Fibroblast of villous mesenchyme (primary cell): ENCODE results near the gene HINFP. TPM values are rescaled to one million over a fixed set of nuclear protein-coding genes. Genes with fewer than 3 reads are reported as not detected.

Experiments used
- DNase-seq: peaks from one replicate; pipeline ENCODE4 v3.0.0-alpha.2; 2010; ENCODE audit warnings: low read depth
- H3K4me3 ChIP-seq: 2 replicates; pipeline ENCODE4 v1.5.1; 2011; ENCODE audit warnings: low read depth, mild to moderate bottlenecking, low read length
- total RNA-seq: library from RNA; depleted of rRNA; stranded (reverse); fragments of >200 nt; gene quantifications from 2 replicates; pipeline ENCODE4 v1.2.3, GENCODE V29; 2012
- TF ChIP-seq, protein P1 (sequence below): IDR thresholded peaks from 2 replicates; pipeline ENCODE4 v1.5.1; 2012; ENCODE audit warnings: low read depth, mild to moderate bottlenecking, low read length; ENCODE audit not compliant: insufficient read depth

The HINFP gene
- total RNA-seq, 1 donor = 18.6 TPM

DNA sequence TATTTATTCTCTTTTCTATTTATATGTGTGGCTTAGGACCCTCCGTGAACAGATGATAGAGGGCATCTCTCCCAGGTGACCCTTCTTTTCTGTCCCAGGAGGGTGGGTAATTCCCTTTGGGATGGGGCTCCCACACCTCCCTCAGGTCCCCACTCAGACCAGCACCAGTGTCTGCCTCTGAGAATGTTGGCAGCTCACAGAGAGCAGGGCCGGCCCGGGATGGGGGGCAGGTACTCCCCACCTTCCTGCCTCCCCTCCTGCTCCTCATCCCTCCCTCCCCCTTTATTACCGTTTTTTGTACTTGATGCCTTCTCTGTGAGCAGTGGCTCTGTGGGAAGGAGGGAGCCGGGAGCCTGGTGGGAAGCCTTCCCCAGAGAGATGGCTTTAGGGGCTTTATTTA is 4.8 kb upstream of the HINFP start:
- DNase-seq = no peak
- no peak overlapping the region for H3K4me3 ChIP-seq
- TF ChIP-seq, protein P1, sequence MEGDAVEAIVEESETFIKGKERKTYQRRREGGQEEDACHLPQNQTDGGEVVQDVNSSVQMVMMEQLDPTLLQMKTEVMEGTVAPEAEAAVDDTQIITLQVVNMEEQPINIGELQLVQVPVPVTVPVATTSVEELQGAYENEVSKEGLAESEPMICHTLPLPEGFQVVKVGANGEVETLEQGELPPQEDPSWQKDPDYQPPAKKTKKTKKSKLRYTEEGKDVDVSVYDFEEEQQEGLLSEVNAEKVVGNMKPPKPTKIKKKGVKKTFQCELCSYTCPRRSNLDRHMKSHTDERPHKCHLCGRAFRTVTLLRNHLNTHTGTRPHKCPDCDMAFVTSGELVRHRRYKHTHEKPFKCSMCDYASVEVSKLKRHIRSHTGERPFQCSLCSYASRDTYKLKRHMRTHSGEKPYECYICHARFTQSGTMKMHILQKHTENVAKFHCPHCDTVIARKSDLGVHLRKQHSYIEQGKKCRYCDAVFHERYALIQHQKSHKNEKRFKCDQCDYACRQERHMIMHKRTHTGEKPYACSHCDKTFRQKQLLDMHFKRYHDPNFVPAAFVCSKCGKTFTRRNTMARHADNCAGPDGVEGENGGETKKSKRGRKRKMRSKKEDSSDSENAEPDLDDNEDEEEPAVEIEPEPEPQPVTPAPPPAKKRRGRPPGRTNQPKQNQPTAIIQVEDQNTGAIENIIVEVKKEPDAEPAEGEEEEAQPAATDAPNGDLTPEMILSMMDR = no peak

- TF ChIP-seq, protein P1 = no peak
- H3K4me3 ChIP-seq = no peak overlapping the region
- DNase-seq = no peak
Observed at GRCh38 chr11:119117004-119117706, 4.2 kb upstream of the HINFP start.

DNA sequence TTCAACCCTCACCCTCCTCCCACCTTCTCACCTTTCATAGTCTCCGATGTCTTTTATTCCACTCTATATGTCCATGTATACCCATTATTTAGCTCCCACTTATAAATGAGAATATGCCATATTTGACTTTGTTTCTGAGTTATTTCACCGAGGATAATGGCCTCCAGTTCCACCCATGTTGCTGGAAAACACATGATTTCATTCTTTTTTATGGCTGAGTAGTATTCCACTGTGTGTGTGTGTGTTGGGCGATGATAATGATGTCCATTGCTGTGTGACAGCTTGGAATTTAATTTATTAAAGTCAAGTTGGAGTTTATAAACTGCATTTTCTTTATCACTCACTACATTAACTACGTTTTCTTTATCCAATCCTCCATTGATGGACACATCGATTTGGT is 3.2 kb upstream of the HINFP start:
- H3K4me3 ChIP-seq = no peak overlapping the region
- TF ChIP-seq, protein P1 = no peak
- no peak for DNase-seq

GRCh38 chr11:119118946-119119345 is 2.4 kb upstream of the HINFP start:
- H3K4me3 ChIP-seq = no peak overlapping the region
- TF ChIP-seq, protein P1 = no peak
- no peak for DNase-seq

- H3K4me3 ChIP-seq = peak overlapping the region; percentile 64
- TF ChIP-seq, protein P1 = no peak
- DNase-seq = peak; percentile 20
Observed at GRCh38 chr11:119120639-119121007, 757 bp upstream of the HINFP start.

- H3K4me3 ChIP-seq = peak overlapping the region; percentile 98
- DNase-seq = no peak
- TF ChIP-seq, protein P1 = no peak
Observed at GRCh38 chr11:119121811-119122124, 388 bp downstream of the HINFP start.

DNA sequence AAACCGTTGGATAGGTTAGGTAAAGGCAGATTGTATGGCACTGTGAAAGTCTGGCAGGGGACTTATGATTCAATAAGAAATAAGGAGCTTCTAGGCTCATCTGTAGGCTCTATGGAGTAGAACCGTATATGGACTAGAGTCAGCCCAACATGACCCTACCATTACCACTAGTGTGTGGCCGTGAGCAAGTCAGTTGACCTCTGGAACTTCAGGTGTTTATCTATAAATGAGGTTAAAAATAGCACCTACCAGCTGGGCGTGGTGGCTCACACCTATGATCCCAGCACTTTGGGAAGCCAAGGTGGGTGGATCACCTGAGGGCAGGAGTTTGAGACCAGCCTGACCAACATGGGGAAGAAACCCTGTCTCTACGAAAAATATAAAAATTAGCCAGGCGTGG is 4.4 kb downstream of the HINFP start:
- DNase-seq = no peak
- no peak overlapping the region for H3K4me3 ChIP-seq
- TF ChIP-seq, protein P1 = no peak
